Measurements from ENCODE around the gene HOXD4. TPM values are rescaled to one million over a fixed set of nuclear protein-coding genes. Genes with fewer than 3 reads are reported as not detected.

HOXD4 gene
- total and polyA plus RNA-seq, 2 donors, result 2.0 to 4.0 TPM

DNA sequence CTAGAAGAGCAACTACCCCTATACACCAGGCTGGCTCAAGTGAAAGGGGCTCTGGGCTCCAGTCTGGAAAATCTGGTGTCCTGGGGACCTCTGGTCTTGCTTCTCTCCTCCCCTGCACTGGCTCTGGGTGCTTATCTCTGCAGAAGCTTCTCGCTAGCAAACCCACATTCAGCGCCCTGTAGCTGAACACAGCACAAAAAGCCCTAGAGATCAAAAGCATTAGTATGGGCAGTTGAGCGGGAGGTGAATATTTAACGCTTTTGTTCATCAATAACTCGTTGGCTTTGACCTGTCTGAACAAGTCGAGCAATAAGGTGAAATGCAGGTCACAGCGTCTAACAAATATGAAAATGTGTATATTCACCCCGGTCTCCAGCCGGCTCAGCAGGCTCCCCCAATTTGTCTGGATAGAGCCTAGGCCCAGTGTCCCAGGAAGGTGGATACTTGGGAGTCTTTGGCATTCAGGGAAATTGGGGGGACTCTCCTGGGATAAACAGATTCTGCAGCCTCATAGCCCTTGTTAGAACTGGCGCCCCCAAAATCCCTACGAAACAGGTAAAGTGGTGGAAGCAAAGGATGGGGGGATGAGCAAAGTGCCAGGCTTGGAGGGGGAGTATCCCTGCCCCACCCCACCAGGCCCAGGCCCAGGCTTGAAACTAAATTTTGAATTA, 2.5 kb upstream of the HOXD4 start:
- WGBS, result 60% methylated on average over 11 of the region's 11 CpGs
- no peak for DNase-seq (ENCODE audit: extremely low spot score)
- no peak overlapping the region for H3K27ac ChIP-seq (ENCODE audit: low read depth)
- no peaks in the 10 kb centered on the region for H3K4me1 ChIP-seq (ENCODE audit: insufficient read depth)
- no peaks in the 10 kb centered on the region for H3K36me3 ChIP-seq (ENCODE audit: insufficient read depth)
- H3K4me3 ChIP-seq (ENCODE audit: low read depth, low read length), result no peak overlapping the region

DNA sequence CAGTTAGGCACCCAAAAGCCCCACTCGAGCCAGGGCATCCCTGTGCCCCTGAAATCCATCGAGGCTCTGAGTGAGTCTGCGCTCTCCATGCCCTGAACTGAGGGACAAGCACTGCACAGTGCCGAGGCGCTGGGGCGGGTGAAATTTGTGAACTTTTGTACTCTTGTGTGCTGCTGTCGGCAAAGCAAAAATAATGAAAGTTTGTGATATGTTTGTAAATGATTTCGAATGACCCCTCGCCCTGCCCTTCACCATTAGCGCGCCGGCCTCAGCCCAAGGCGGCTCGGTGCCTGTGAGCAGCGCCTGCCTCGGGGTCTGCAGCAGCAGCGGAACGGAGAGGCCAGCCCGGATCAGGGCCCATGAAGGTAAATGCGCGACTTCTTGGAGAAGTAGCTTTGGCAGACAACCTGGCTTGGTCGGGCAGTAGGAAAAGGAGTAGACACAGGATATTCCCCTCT, 1.8 kb upstream of the HOXD4 start:
- Histone ChIP-seq H3K27ac (ENCODE audit: low read depth) (no peak overlapping the region), H3K4me1 (ENCODE audit: insufficient read depth) (no peaks in the 10 kb centered on the region), H3K36me3 (ENCODE audit: insufficient read depth) (no peaks in the 10 kb centered on the region), H3K4me3 (ENCODE audit: low read depth, low read length) (no peak overlapping the region)
- no peak for DNase-seq (ENCODE audit: extremely low spot score)
- WGBS, result 48% methylated on average over 22 of the region's 22 CpGs

GRCh38 chr2:176149939-176150583, 1.3 kb upstream of the HOXD4 start:
- WGBS, result 51% methylated on average over 24 of the region's 24 CpGs
- DNase-seq (ENCODE audit: extremely low spot score), result no peak
- Histone ChIP-seq H3K36me3 (ENCODE audit: insufficient read depth) (no peaks in the 10 kb centered on the region), H3K4me3 (ENCODE audit: low read depth, low read length) (no peak overlapping the region), H3K4me1 (ENCODE audit: insufficient read depth) (no peaks in the 10 kb centered on the region), H3K27ac (ENCODE audit: low read depth) (no peak overlapping the region)

DNA sequence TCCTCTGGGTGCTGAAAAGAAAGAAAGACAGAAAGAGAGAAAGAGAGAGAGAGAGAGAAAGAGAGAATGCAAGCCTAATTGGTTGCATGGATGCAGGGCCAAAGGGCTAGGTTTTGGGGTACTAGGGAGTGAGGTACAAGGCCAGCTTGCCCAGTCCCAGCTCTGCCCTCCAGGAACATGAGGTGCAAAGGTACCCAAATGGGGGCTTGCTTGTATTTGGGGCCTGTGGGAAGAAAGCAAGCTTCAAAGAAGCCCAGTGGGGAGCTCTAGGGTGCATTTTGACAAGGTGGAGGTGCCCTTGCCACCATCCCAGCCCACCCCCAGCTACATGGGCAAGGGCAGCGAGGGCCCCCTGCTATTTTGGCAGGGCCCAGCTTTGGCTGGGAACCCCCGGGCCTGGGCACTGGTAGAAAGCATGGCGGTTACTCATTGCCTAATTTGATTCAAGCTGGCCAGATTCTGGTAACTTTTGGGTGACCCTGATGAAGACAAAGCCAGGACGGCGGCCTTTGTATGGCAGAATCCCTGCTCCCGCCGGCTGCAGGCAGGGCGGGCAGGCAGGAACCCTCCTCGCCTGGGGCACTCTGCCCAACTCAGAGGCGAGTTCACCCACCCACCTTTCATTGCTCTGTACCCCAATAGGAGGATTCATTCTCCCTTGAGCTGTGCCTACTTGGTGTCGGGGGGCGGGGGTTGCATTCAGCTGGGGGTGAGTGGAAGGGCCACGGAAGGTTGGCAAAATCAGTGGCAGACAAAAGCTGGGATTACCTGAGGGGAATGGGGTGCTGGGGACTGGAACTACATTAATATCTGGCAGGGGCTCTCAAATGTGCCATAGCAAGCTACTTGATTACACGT, 537 bp upstream of the HOXD4 start:
- DNase-seq (ENCODE audit: extremely low spot score), result no peak
- Histone ChIP-seq H3K4me3 (ENCODE audit: low read depth, low read length) (no peak overlapping the region), H3K36me3 (ENCODE audit: insufficient read depth) (no peaks in the 10 kb centered on the region), H3K4me1 (ENCODE audit: insufficient read depth) (no peaks in the 10 kb centered on the region), H3K27ac (ENCODE audit: low read depth) (no peak overlapping the region)
- WGBS, result 65% methylated on average over 14 of the region's 14 CpGs

DNA sequence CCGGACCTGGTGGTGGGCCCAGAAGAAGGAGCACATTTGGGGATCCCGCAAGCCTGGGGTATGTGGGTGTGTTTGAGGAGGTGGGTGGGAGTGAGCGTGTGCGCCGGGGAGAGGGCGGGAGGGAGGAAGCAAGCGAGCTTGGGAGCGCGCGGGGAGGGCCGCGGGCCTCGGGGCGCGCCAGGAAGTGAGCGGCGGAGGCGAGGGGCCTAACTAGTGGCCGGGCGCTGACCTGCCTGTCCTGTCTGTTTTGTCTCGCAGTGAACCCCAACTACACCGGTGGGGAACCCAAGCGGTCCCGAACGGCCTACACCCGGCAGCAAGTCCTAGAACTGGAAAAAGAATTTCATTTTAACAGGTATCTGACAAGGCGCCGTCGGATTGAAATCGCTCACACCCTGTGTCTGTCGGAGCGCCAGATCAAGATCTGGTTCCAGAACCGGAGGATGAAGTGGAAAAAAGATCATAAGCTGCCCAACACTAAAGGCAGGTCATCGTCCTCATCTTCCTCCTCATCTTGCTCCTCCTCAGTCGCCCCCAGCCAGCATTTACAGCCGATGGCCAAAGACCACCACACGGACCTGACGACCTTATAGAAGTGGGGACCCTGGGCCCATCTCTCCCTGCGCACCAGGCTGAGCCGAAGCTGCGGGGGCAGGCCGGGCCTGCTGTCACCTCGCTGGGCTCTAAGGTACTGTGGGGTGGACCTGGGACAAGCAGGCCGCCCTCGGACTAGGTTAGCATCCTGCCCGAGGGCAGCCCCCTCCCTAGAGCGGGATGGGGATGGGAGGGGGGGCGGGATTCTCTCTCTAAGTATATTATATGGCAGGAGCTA, 1.2 kb downstream of the HOXD4 start:
- Histone ChIP-seq H3K4me1 (ENCODE audit: insufficient read depth) (peaks cover 2% of the 10 kb centered on the region), H3K36me3 (ENCODE audit: insufficient read depth) (no peaks in the 10 kb centered on the region), H3K4me3 (ENCODE audit: low read depth, low read length) (no peak overlapping the region), H3K27ac (ENCODE audit: low read depth) (no peak overlapping the region)
- DNase-seq (ENCODE audit: extremely low spot score), result no peak
- 50% methylated on average over 48 of the region's 48 CpGs for WGBS

DNA sequence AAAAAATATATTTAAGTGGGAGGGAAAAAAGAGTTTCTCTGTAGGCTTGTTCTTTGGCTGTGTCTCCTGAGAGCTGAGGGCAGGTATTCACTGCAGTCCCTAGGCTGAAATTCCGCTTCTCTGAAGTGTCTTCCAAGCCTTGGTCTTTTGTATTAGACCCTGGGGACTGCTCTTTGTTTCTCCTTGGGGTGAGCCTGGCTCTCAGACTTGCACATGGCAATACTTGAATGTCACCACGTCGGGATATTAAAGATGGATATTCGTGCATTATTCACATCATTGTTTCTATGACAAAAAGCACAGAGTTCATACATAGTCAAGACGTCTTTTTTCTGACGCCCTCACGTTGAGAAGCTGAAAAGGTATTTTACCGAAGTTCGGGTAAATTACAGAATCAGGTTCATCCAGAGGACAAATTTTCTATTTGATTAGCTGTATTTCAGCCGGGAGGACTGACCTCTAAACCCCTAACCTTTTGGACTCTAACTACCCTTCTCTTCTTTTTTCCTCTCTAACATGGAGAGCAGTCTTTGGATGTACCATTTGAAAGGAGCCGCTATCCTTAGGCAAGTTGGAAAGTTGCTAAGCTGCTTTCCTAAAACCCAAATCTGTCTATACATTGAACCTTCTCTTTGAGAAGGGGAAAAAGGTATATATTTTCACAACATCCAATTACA, 3.4 kb downstream of the HOXD4 start:
- WGBS, result 73% methylated on average over 11 of the region's 11 CpGs
- DNase-seq (ENCODE audit: extremely low spot score), result no peak
- peaks cover 2% of the 10 kb centered on the region for H3K4me1 ChIP-seq (ENCODE audit: insufficient read depth)
- H3K4me3 ChIP-seq (ENCODE audit: low read depth, low read length), result no peak overlapping the region
- no peak overlapping the region for H3K27ac ChIP-seq (ENCODE audit: low read depth)
- H3K36me3 ChIP-seq (ENCODE audit: insufficient read depth), result no peaks in the 10 kb centered on the region

DNA sequence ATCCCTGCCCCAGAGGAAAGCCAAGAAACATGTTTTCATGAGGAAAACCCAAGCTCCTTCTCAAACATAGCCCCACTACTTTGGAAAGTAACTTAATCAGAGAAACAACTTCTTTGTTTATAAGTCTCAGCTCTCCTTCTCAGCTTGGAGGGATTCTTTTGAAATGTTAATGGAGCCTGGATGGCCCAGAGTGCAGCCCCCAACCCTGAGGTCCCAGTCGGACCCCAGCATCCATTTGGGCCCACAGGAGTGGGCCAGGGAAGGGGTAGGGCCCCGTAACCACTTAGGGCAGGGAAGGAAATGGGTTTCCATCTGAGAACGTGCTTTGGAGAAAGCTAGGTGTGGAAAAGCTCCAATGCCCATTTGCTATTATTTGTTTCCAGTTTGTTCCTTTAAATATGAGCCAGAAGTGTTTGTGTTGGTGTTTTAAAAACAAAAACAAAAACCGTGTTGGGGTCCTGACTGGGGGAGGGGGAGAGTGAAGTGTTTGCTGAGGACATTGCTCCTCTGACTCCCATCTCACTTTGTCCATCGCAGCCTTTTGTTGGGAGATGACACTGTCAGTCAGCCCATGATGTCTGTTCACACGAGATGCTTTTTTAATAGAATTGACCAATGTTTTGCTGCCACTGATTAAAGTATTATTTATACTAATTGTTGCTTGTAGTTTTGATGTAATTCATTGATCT, 4.2 kb downstream of the HOXD4 start:
- no peak for DNase-seq (ENCODE audit: extremely low spot score)
- no peak overlapping the region for H3K4me3 ChIP-seq (ENCODE audit: low read depth, low read length)
- H3K27ac ChIP-seq (ENCODE audit: low read depth), result no peak overlapping the region
- peaks cover 2% of the 10 kb centered on the region for H3K4me1 ChIP-seq (ENCODE audit: insufficient read depth)
- WGBS, result 54% methylated on average over 6 of the region's 6 CpGs
- H3K36me3 ChIP-seq (ENCODE audit: insufficient read depth), result no peaks in the 10 kb centered on the region

GRCh38 chr2:176156301-176156806, 5.0 kb downstream of the HOXD4 start:
- H3K4me3 ChIP-seq (ENCODE audit: low read depth, low read length), result no peak overlapping the region
- no peak overlapping the region for H3K27ac ChIP-seq (ENCODE audit: low read depth)
- H3K4me1 ChIP-seq (ENCODE audit: insufficient read depth), result peaks cover 2% of the 10 kb centered on the region
- 50% methylated on average over 8 of the region's 8 CpGs for WGBS
- H3K36me3 ChIP-seq (ENCODE audit: insufficient read depth), result no peaks in the 10 kb centered on the region
- no peak for DNase-seq (ENCODE audit: extremely low spot score)

DNA sequence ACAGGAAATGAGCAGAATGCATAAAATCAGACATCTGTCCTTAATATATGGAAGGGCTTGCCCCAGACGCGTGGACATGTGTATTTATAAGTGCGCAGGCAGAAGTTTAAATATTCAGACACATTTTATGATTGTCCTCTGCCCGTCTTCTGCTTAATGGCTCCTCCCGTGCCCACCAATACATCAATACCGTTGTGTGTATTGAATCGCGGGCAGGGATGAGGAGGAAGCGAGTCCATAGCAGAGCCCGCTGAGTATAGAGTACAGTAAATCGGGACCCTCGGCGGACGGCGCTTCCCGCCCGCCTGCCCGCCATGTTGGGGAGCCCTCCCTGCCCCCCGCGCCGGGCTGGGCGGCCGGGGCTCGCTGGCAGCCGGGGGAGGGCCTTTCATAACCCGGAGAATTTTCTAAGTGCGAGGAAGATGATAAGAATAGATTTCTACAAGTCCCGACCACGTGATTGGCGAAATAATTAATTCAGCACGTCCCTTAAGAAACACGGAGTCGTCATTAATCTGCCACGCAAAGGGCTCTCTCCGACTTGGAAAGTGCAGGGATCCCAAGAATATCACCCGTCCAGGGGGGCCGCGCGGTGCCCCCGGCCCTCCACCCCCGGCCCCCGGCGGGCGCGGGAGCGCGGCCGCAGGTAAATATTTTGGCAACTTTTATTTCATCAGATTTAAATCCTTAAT, 5.6 kb downstream of the HOXD4 start, which contains the start of gene HOXD3:
Gene HOXD3 (plus strand): TSS at position 501 of the 692 bp plus-strand sequence. CDS start 11,808 bp downstream, outside the sequence.
- Histone ChIP-seq H3K36me3 (ENCODE audit: insufficient read depth) (no peaks in the 10 kb centered on the region), H3K4me1 (ENCODE audit: insufficient read depth) (peaks cover 2% of the 10 kb centered on the region), H3K27ac (ENCODE audit: low read depth) (no peak within 1 kb of the TSS), H3K4me3 (ENCODE audit: low read depth, low read length) (peak within 1 kb of the TSS; percentile 23)
- DNase-seq (ENCODE audit: extremely low spot score), result no peak
- 9% methylated on average over 48 of the region's 48 CpGs for WGBS

DNA sequence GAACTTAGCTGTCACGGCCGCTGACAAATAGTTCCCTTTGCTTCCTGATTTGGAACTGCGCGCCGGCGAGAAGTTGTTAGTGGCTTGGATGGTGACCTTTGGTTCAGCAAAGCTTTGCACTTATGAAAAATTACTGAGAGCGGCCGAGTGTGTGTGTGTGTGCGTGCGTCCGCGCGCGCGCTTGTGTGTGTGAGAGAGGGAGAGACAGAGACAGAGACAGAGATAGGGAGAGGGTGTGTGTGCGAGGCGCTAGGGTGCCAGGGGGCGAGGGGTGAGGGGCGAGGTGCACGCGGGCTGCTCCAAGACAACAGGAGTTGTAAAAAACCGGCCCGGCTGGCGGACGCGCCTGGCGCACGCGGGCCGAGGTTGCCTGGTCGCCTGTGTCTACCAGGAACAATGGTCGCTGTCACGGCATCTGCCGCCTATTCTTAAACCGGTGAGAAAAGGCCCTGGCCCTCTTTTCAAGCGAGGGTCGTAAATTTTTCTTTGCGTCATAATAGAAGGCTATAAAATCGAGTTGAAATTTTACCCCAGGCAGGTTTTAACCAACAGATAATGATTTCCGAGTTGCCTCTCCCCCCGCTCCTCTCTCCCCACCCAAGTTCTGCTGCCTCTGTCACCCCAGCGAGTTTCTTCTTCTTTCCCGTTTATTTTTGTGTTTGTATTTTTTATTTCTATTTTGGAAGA, 6.3 kb downstream of the HOXD4 start:
- no peak for DNase-seq (ENCODE audit: extremely low spot score)
- peak overlapping the region; percentile 23 for H3K4me3 ChIP-seq (ENCODE audit: low read depth, low read length)
- no peak overlapping the region for H3K27ac ChIP-seq (ENCODE audit: low read depth)
- H3K4me1 ChIP-seq (ENCODE audit: insufficient read depth), result peaks cover 2% of the 10 kb centered on the region
- no peaks in the 10 kb centered on the region for H3K36me3 ChIP-seq (ENCODE audit: insufficient read depth)
- WGBS, result 17% methylated on average over 43 of the region's 43 CpGs

DNA sequence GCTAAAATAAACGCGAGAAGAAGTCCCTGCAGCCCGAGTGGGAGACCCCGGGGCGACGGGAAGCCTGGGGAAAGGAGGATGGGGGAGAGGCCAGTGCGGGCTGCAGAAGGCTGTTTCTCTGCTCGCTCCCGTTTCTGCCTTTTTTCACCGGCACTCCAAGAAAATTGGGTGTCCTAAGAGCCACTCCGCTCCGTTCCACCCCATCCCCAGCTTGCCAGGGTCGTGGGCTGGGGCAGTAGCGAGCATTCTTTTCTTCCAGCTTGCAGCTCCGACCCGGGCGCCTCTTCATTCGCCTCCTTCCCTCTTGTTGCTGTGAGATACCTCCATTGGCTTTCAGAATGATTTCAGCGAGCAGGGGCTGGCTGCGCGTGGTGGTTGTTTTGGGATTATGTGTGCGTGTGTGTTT, 6.8 kb downstream of the HOXD4 start:
- H3K4me1 ChIP-seq (ENCODE audit: insufficient read depth), result peaks cover 2% of the 10 kb centered on the region
- H3K36me3 ChIP-seq (ENCODE audit: insufficient read depth), result no peaks in the 10 kb centered on the region
- WGBS, result 15% methylated on average over 22 of the region's 22 CpGs
- no peak overlapping the region for H3K4me3 ChIP-seq (ENCODE audit: low read depth, low read length)
- no peak for DNase-seq (ENCODE audit: extremely low spot score)
- no peak overlapping the region for H3K27ac ChIP-seq (ENCODE audit: low read depth)
